Thyroid gland (tissue), 4 donors: ENCODE results near the gene TMEM176A.

ENCODE experiments used
- POLR2A ChIP-seq, 2 donors: fragments of 450-650 bp; IDR thresholded peaks; one replicate each; pipeline ENCODE4 v1.6.1; 2017; ENCODE audit warnings: antibody characterized with exemption in 2 of 2, mild to moderate bottlenecking in 2 of 2, moderate library complexity in 1 of 2
- TF ChIP-seq, protein P1 (sequence below), 6 experiments: fragments of 200-600 bp in 3 of 6; fragments of 450-650 bp in 3 of 6; sonication (generic) in 3 of 6; IDR thresholded peaks; one replicate each; pipeline ENCODE4 v1.5.1; 2016 to 2019; ENCODE audit warnings: antibody characterized with exemption in 6 of 6, mild to moderate bottlenecking in 2 of 6, inconsistent platforms in 1 of 6, moderate library complexity in 1 of 6

GRCh38 chr7:150800581-150801241, at the start of gene TMEM176A:
- TF ChIP-seq, protein P1, sequence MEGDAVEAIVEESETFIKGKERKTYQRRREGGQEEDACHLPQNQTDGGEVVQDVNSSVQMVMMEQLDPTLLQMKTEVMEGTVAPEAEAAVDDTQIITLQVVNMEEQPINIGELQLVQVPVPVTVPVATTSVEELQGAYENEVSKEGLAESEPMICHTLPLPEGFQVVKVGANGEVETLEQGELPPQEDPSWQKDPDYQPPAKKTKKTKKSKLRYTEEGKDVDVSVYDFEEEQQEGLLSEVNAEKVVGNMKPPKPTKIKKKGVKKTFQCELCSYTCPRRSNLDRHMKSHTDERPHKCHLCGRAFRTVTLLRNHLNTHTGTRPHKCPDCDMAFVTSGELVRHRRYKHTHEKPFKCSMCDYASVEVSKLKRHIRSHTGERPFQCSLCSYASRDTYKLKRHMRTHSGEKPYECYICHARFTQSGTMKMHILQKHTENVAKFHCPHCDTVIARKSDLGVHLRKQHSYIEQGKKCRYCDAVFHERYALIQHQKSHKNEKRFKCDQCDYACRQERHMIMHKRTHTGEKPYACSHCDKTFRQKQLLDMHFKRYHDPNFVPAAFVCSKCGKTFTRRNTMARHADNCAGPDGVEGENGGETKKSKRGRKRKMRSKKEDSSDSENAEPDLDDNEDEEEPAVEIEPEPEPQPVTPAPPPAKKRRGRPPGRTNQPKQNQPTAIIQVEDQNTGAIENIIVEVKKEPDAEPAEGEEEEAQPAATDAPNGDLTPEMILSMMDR (IDR thresholded peaks at IDR 0.05): no peak
- TF ChIP-seq POLR2A (IDR thresholded peaks at IDR 0.05): no peak
